CD4-positive, alpha-beta T cell treated with Interleukin-4 for 4 hours (primary cell): Measurements from ENCODE around the gene GPRIN2.
"Not testable (repeated sequence)": the region's sequence is repeated elsewhere in the genome, so short reads cannot be mapped to it uniquely, and the experiment has no call there.

Experiments used
- DNase-seq: peaks from one replicate; pipeline ENCODE4 v3.0.0-alpha.2; 2020

The GPRIN2 gene

DNA sequence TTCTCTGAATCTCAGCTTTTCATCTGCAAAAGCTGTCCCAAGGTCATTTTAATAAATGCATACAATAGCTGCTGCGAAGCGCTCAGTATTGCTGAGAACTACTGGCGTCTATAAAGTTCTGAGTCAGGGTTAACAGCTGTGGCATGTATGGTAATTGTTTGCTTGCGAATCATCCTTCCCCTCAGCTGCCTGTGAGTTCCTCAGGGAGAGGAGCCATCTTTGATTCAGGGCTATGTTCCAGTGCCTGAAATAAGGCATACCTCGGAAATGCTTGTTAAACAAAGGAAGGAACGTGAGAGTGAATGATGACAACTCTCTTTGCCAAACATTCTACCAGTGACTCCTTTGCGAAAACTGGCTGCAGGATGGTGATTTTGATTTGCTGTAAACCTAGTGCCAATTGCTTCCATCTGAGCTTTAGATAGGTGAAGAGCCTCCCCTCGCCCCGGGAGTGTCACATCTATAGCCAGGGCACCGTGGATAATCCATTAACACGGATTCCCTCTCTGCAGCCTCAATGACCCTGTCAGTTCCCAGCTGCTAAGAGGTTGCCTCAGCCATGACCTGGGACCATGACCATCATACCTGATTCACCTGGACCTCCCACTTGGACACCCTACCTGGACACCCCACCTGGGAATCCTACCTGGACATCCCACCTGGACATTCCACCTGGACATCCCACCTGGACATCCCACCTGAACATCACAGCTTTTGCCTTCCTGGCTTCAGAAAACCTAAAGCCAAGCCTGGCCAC lies 39.6 kb downstream of the GPRIN2 start:
- no peak for DNase-seq

DNA sequence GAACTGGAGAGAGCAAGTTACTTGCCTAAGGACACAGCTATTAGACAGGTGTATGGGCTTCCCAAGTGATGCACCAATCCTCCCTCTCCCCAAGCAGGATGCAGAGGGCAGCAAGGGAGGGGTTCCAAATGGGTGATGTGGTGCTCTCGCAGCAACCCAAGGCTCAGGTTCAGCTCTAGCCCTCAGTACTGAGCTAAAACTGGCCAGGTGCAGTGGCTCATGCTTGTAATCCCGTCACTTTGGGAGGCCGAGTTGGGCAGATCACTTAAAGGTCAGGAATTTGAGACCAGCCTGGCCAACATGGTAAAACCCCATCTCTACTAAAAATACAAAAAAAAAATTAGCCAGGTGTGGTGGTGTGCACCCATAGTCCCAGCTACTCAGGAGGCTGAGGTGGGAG lies 40.7 kb downstream of the GPRIN2 start:
- DNase-seq: no peak

DNA sequence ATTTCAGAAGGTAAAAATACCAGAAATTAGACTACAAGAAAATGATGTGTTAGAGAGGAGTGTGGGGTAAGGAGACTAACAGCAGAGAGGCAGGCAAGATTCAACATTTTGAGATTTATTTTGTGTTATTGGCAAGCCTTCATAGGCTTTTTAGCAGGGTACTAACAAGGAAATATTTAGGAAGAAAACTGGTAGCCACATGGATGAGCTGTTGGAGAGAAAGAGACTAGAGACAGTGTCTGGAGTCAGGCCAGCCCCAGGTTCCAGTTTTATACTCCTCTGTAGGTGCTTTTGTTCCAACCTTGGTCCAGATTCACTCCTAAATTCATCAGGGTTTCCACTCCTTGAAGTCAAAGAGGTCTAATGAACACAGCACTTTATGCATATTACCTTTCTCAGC lies 41.1 kb downstream of the GPRIN2 start:
- DNase-seq: no peak

DNA sequence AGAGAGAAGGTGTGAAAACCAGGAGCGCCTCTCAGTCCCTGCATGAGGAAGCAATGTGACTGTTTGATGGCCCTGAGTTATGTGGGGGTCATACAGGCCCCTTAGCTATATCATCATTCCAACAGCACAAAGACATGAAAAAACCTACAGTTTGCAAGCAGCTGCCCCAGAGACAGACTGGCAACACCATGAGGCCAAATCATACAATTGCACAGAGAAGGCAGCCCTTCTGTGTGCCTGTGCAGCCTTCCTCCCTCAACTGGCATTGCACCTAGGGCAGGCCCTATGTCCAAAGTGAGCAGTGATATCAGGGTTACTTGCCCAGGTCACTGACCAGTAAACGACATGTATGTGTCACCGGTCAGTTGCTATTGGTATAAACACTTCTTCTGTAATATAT lies 41.6 kb downstream of the GPRIN2 start:
- no peak for DNase-seq

DNA sequence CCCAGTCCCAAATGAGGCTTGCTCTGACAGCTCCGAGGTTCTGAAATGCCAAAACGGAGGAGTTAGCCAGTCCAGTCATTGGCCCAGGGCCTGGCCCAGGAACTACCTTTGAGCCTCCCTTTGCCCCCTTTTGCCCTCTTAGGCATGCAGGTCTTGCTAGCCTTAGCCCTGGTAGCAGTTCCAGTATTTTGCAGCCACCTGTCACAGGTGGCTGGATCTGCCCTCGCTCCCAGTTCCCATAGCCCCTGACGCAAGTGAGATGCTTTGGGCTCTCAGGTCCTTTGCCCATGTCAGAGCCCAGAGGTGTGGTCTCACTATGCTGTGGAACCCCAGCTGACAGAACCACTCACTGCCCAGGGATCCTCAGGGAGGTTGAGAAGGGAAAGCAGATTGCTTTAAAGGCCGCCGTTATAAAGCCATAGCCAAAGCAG lies 42.0 kb downstream of the GPRIN2 start:
- no peak for DNase-seq

DNA sequence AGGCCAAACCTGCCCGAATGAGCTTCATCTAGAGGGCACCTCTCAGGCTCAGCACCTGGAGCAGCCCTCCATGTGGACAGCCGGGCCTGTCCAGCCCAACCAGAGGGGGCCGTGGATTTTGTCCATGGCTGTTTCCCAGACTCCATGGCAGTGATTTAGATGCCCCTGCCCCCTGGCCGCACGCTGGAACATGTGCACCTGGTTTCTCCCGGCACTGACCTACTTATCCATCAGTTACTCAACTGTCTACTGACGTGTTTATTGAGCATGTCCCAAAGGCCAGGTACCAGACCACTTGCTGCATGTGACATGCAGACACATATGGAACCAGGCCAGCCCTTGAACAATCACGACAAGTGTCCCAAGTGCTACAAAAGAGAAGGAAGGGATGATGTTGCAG lies 43.1 kb downstream of the GPRIN2 start:
- not testable (repeated sequence) for DNase-seq

DNA sequence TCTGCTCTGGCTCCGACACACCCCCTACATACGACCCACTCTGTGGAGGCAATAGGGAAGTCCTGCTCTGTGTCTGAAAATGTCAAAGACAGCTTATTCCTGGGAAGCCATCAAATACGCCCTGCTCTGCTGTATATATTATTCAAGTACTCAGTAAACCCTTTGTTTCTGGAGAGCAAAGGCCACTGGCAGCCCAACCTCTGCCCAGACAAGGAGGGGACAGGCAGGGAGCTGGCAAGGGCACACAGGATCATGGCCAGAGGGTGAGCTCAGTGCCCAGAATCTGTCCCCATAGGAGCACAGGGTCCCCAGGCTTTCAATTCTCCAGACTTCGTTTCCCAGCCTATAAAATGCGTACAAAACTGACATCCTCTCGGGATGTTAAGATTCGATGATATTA lies 43.7 kb downstream of the GPRIN2 start:
- DNase-seq: not testable (repeated sequence)

DNA sequence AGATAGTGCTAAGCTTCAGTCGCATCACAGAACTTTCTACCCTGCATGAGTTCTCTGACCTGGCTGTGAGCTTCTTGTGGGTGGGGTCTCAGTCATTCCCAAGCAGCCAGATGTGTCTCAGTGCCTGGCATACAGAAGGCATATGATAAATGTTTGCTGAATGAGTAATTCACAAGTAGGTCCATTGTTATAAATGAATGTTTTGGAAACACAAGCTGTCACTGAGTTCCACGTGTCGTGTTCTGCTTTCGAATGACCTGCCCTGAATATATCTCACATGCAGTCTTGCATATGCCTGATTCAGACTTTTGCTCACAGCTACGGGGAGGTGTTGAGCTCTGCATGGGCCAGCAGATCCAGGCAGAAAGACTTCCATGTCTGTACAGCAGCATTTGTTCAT lies 44.5 kb downstream of the GPRIN2 start:
- DNase-seq: not testable (repeated sequence)
